SK-N-SH (cell line): Measurements from ENCODE around the gene ARID1B. TPM values are rescaled to one million over a fixed set of nuclear protein-coding genes. Genes with fewer than 3 reads are reported as not detected.

Experiments
- CTCF ChIA-PET: fragments of 300-600, 350-600 bp; formaldehyde crosslinking; extraction: SDS; loops from one replicate; lab custom pipeline; 2021; lab: Yijun Ruan, JAX
- POLR2A ChIA-PET: fragments of 350-600 bp; sonication (Branson Sonifier 250); formaldehyde crosslinking; extraction: SDS; loops from one replicate; lab custom pipeline; 2020; ENCODE audit warnings: antibody characterized with exemption, inconsistent platforms; lab: Yijun Ruan, JAX
- DNase-seq: peaks from one replicate; pipeline ENCODE4 v3.0.0; 2012
- H2AFZ ChIP-seq: fragments of 200-600 bp; sonication (generic); 2 replicates; pipeline ENCODE4 v1.8.1; 2016; ENCODE audit warnings: antibody characterized with exemption, mild to moderate bottlenecking, low read depth
- H3F3A ChIP-seq: fragments of 200-600 bp; sonication (generic); replicated peaks from 2 replicates; pipeline ENCODE3; 2016; ENCODE audit warnings: antibody characterized with exemption, mild to moderate bottlenecking; ENCODE audit not compliant: insufficient read depth
- H3K27ac ChIP-seq, 2 experiments: fragments of 200-500 bp in 1 of 2; fragments of 200-600 bp in 1 of 2; sonication (Bioruptor generic) in 1 of 2; sonication (generic), shearing (Covaris generic) in 1 of 2; 2 replicates each; pipeline versions ENCODE4 v1.5.1 to v1.6.1; 2014 to 2016; ENCODE audit warnings: low read depth in 2 of 2, inconsistent platforms in 1 of 2, low read length in 1 of 2, mild to moderate bottlenecking in 1 of 2, mixed read lengths in 1 of 2
- H3K27me3 ChIP-seq: fragments of 200-600 bp; sonication (generic), shearing (Covaris generic); 2 replicates; pipeline ENCODE4 v1.6.1; 2016; ENCODE audit warnings: mixed run types; ENCODE audit not compliant: insufficient read depth
- H3K36me3 ChIP-seq, 2 experiments: fragments of 200-500 bp in 1 of 2; fragments of 200-600 bp in 1 of 2; sonication (Bioruptor generic) in 1 of 2; sonication (generic) in 1 of 2; replicated peaks in 1 of 2; 2 replicates each; pipeline versions ENCODE3 to v1.5.1; 2014 to 2016; ENCODE audit warnings: low read length in 1 of 2, mild to moderate bottlenecking in 1 of 2; ENCODE audit not compliant: insufficient read depth in 2 of 2, control insufficient read depth in 1 of 2
- H3K4me1 ChIP-seq, 2 experiments: fragments of 200-500 bp in 1 of 2; fragments of 200-600 bp in 1 of 2; sonication (Bioruptor generic) in 1 of 2; sonication (generic), shearing (Covaris generic) in 1 of 2; 2 replicates each; pipeline versions ENCODE4 v1.5.1 to v1.6.1; 2014 to 2016; ENCODE audit warnings: low read depth in 1 of 2, low read length in 1 of 2, mixed run types in 1 of 2; ENCODE audit not compliant: insufficient read depth in 2 of 2, control insufficient read depth in 1 of 2
- H3K4me2 ChIP-seq: fragments of 200-600 bp; sonication (generic), shearing (Covaris generic); 2 replicates; pipeline ENCODE4 v1.6.1; 2017; ENCODE audit warnings: mixed run types
- H3K4me3 ChIP-seq, 2 experiments: fragments of 200-500 bp in 1 of 2; fragments of 200-600 bp in 1 of 2; sonication (Bioruptor generic) in 1 of 2; sonication (generic), shearing (Covaris generic) in 1 of 2; 2 replicates each; pipeline versions ENCODE4 v1.5.1 to v1.8.1; 2014 to 2016; ENCODE audit warnings: low read depth in 2 of 2, inconsistent platforms in 1 of 2, low read length in 1 of 2, mild to moderate bottlenecking in 1 of 2, mixed read lengths in 1 of 2, moderate library complexity in 1 of 2
- H3K79me2 ChIP-seq: fragments of 200-600 bp; sonication (generic); 2 replicates; pipeline ENCODE4 v1.8.1; 2017; ENCODE audit warnings: mild to moderate bottlenecking; ENCODE audit not compliant: insufficient read depth
- H3K9ac ChIP-seq: fragments of 200-600 bp; sonication (generic); 2 replicates; pipeline ENCODE4 v1.6.1; 2017; ENCODE audit warnings: mixed run types
- H3K9me2 ChIP-seq: fragments of 200-600 bp; sonication (generic); 2 replicates; pipeline ENCODE4 v1.6.1; 2017; ENCODE audit warnings: mixed run types
- H3K9me3 ChIP-seq: fragments of 200-600 bp; sonication (generic); 2 replicates; pipeline ENCODE4 v1.6.1; 2017; ENCODE audit warnings: mixed run types, mild to moderate bottlenecking, moderate library complexity
- H4K20me1 ChIP-seq: fragments of 200-600 bp; sonication (generic); 2 replicates; pipeline ENCODE4 v1.6.1; 2017; ENCODE audit warnings: mild to moderate bottlenecking, mixed run types; ENCODE audit not compliant: insufficient read depth
- ELF1 ChIP-seq: IDR thresholded peaks from 2 replicates; pipeline ENCODE4 v1.4.0; 2012
- EP300 ChIP-seq, 2 experiments: IDR thresholded peaks; 2 replicates each; pipeline versions ENCODE4 v1.4.0 to v1.6.1; 2012; ENCODE audit warnings: borderline replicate concordance in 1 of 2, low read depth in 1 of 2, low read length in 1 of 2
- EZH2phosphoT487 ChIP-seq: fragments of 200-600 bp; sonication (generic); IDR thresholded peaks from 2 replicates; pipeline ENCODE4 v1.6.1; 2017; ENCODE audit warnings: low read depth, mixed run types, mild to moderate bottlenecking, antibody characterized with exemption, moderate library complexity, borderline replicate concordance
- FOSL2 ChIP-seq: IDR thresholded peaks from 2 replicates; pipeline ENCODE4 v1.4.0; 2012; ENCODE audit warnings: low read depth, mild to moderate bottlenecking, moderate library complexity, borderline replicate concordance
- FOXJ3 ChIP-seq: sonication (generic); formaldehyde crosslinking; IDR thresholded peaks from 2 replicates; pipeline ENCODE4 v1.5.1; 2020; ENCODE audit warnings: mild to moderate bottlenecking, missing genetic modification reagents
- FOXM1 ChIP-seq: IDR thresholded peaks from 2 replicates; pipeline ENCODE4 v1.4.0; 2012; ENCODE audit warnings: low read depth, mild to moderate bottlenecking
- GATA2 ChIP-seq: sonication (generic); formaldehyde crosslinking; IDR thresholded peaks from 2 replicates; pipeline ENCODE4 v1.5.0; 2020; ENCODE audit warnings: mild to moderate bottlenecking, missing genetic modification reagents
- MAX ChIP-seq: IDR thresholded peaks from 2 replicates; pipeline ENCODE4 v1.4.0; 2012; ENCODE audit warnings: low read depth
- NFIC ChIP-seq: IDR thresholded peaks from 2 replicates; pipeline ENCODE4 v1.4.0; 2012; ENCODE audit warnings: borderline replicate concordance
- NRF1 ChIP-seq: IDR thresholded peaks from 2 replicates; pipeline ENCODE4 v1.6.1; 2012; ENCODE audit warnings: low read depth, mild to moderate bottlenecking, low read length
- RXRA ChIP-seq: IDR thresholded peaks from 2 replicates; pipeline ENCODE4 v1.4.0; 2012; ENCODE audit warnings: low read depth, mild to moderate bottlenecking, borderline replicate concordance
- TCF12 ChIP-seq: IDR thresholded peaks from 2 replicates; pipeline ENCODE4 v1.4.0; 2012
- TEAD4 ChIP-seq: IDR thresholded peaks from 2 replicates; pipeline ENCODE4 v1.4.0; 2012; ENCODE audit warnings: mild to moderate bottlenecking, borderline replicate concordance; ENCODE audit not compliant: insufficient read depth
- USF2 ChIP-seq: fragments of 150-350 bp; IDR thresholded peaks from 2 replicates; pipeline ENCODE4 v1.6.1; 2017; ENCODE audit warnings: antibody characterized with exemption, low read length, low read depth, borderline replicate concordance
- WGBS: methylation state at CpG from one replicate; pipeline ENCODE4 v1.1.6; 2017; ENCODE audit warnings: low lambda C conversion rate; 5-methylcytosine and 5-hydroxymethylcytosine counted together
- polyA plus RNA-seq, 3 experiments: library from polyadenylated mRNA; depleted of rRNA; stranded (reverse); fragments of >200 nt; gene quantifications; 2 replicates each; pipeline ENCODE4 v1.2.3, GENCODE V29; 2012
- TF ChIP-seq, protein P1 (sequence below): IDR thresholded peaks from 2 replicates; pipeline ENCODE4 v1.4.0; 2012; ENCODE audit warnings: low read depth, borderline replicate concordance

Gene ARID1B
- polyA plus RNA-seq, 1 of the 3 experiments (the other 2 are of a cell fraction), result 13.6 TPM

DNA sequence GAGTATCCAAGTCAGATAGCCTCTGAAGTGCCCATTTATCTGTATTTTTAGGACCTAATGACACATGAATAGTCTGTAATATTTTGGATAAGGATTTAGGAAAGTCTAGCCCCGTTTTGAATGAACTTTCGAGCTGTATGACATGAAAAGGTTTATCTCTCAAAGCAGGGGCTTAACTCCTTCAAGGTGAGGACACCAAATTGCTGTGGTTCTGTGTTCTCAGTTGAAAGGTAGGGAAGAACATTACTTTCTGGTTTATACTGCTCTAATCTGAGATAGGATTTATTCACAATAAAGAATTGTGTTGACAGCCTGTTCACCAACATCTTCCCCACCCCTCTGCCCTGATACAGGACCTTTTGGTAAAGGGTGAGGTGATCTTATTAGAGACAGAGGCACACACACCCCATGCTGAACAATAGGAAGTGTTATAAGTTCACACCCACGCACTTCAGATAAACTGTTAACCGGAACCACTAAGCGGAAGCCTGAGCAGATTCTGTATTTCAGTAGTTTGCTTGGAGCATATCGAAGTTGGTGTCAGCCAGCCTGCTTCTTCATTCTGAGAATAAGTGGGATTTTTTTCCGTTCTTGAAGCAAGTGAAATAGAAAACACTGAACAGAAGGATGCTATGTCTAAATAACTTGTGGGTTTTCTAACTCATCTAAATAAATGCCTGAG, 322.9 kb downstream of the ARID1B start:
- no peaks in the 10 kb centered on the region for H4K20me1 ChIP-seq
- H3K9me3 ChIP-seq, result no peaks in the 10 kb centered on the region
- H3K4me3 ChIP-seq, result no peak overlapping the region
- H3F3A ChIP-seq, result peaks cover 6% of the 10 kb centered on the region
- no peak overlapping the region for H3K4me2 ChIP-seq
- H3K4me1 ChIP-seq, result no peaks in the 10 kb centered on the region; a peak in 1 of 4 replicates
- ChIA-PET CTCF (interaction anchor here (1.0 kb wide), 1 partner anchor 54 kb away, joined by 3 read pairs; no protein-coding TSS in a partner anchor), POLR2A (no interaction called here)
- no peaks in the 10 kb centered on the region for H3K9me2 ChIP-seq
- H3K79me2 ChIP-seq, result peaks cover 5% of the 10 kb centered on the region; the same call in 1 of the 2 replicates
- WGBS, result 98% methylated on average over 7 of the region's 7 CpGs
- H3K27me3 ChIP-seq, result no peaks in the 10 kb centered on the region
- H3K36me3 ChIP-seq, result peaks cover 13 to 25% of the 10 kb centered on the region in 2 experiments
- no peak for TF ChIP-seq RXRA
- no peak for TF ChIP-seq EP300 (IDR thresholded peaks at IDR 0.05; ENCODE audit: borderline replicate concordance in 1 of 2, low read depth in 1 of 2, low read length in 1 of 2)
- TF ChIP-seq FOXM1, result no peak
- TF ChIP-seq NRF1, result no peak
- no peak for TF ChIP-seq MAX
- TF ChIP-seq ELF1, result no peak
- no peak for TF ChIP-seq NFIC
- no peak for TF ChIP-seq TEAD4
- no peak for TF ChIP-seq USF2
- no peak for TF ChIP-seq GATA2 (CRISPR knock-in tag)
- no peak for TF ChIP-seq FOXJ3
- TF ChIP-seq TCF12, result no peak
- TF ChIP-seq, all 33 proteins: peak for 0
- Histone ChIP-seq H3K9ac (no peak overlapping the region), H3K27ac (no peak overlapping the region), H2AFZ (no peak overlapping the region)
- no peak for DNase-seq

DNA sequence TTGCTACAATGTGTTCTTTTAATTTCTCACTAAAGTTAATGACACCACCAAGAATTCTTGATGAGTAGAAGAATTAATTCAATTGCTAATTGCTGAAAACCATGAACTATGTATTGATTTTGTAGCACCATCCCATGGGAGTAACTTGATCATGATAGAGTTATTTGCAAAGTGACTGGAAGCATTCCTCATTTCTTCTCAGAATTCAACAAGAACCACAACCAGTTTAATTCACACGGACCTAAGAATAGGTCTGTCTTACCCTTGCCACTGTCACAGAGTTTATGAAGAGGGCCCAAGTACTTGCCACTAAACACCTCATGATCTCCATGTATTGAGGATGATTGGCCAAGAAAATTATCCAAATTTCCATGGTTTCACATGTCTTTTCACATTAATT, 324.0 kb downstream of the ARID1B start:
- Histone ChIP-seq H3K4me1 (peaks cover 0 to 1% of the 10 kb centered on the region in 2 experiments; a peak in 2 of 4 replicates), H3K9me3 (no peaks in the 10 kb centered on the region), H3K4me3 (no peak overlapping the region), H3K36me3 (peaks cover 13 to 25% of the 10 kb centered on the region in 2 experiments), H3K79me2 (peaks cover 5% of the 10 kb centered on the region; the same call in 1 of the 2 replicates), H4K20me1 (no peaks in the 10 kb centered on the region), H3K9me2 (no peaks in the 10 kb centered on the region), H3K4me2 (no peak overlapping the region), H3K9ac (no peak overlapping the region), H3K27me3 (no peaks in the 10 kb centered on the region), H3F3A (peaks cover 12% of the 10 kb centered on the region), H3K27ac (no peak overlapping the region), H2AFZ (no peak overlapping the region)
- ChIA-PET POLR2A (no interaction called here), CTCF (interaction anchor here (1.0 to 1.2 kb wide), 2 partner anchors 21 to 55 kb away, joined by 3 to 4 read pairs; no protein-coding TSS in a partner anchor)
- WGBS, result 76% methylated on average over 1 of the region's 1 CpG
- DNase-seq, result no peak
- TF ChIP-seq, protein P1, sequence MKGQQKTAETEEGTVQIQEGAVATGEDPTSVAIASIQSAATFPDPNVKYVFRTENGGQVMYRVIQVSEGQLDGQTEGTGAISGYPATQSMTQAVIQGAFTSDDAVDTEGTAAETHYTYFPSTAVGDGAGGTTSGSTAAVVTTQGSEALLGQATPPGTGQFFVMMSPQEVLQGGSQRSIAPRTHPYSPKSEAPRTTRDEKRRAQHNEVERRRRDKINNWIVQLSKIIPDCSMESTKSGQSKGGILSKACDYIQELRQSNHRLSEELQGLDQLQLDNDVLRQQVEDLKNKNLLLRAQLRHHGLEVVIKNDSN, result no peak
- TF ChIP-seq EZH2phosphoT487 (no peak), USF2 (no peak), FOSL2 (no peak), FOXJ3 (no peak)
